OCI-LY7 (cell line): ENCODE measurements around the gene PRM2.

ENCODE experiments used
- CTCF ChIP-seq: fragments of 200-600 bp; sonication (generic); conservative IDR thresholded peaks from 2 replicates; pipeline ENCODE4 v1.5.1; 2014; ENCODE audit warnings: mild to moderate bottlenecking, antibody characterized with exemption, low read length, moderate library complexity, mixed read lengths
- EZH2phosphoT487 ChIP-seq: fragments of 200-600 bp; sonication (generic); IDR thresholded peaks from 2 replicates; pipeline ENCODE4 v1.6.1; 2018; ENCODE audit warnings: low read depth, borderline replicate concordance, mild to moderate bottlenecking, mixed run types, antibody characterized with exemption, low read length, moderate library complexity, mixed read lengths

- TF ChIP-seq CTCF (no peak), EZH2phosphoT487 (no peak)
Measured at GRCh38 chr16:11296351-11296705, 20.0 kb upstream of the PRM2 start.
